GM21825 (cell line): ENCODE data around the gene BACE1-AS.

Source experiments
- ATAC-seq: cut with Tn5 transposase; IDR thresholded peaks from one replicate; pipeline ENCODE4 v1.9.1; 2021; ENCODE audit warnings: mild to moderate bottlenecking, moderate library complexity; ENCODE audit not compliant: unreplicated experiment

BACE1-AS gene

DNA sequence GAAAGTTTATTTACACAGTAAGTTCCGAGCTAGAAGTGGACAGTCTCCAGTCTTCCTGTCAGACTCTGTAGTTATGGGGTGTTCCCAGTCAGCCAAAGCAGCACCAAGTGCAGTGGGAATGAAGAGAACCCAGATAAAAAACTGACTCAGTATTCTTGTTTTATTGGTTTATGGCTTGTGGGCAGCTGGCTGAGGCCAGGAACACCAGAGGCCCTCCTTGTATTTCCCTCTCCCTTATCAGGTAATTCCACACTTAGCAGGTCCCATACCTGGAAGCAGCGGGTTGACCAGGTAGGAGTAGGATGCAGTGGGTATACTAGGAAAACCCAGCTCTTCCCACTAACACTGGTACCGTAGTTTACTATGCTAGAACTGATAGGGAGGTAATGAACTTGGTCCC is 3.5 kb upstream of the BACE1-AS start:
- ATAC-seq = no peak

DNA sequence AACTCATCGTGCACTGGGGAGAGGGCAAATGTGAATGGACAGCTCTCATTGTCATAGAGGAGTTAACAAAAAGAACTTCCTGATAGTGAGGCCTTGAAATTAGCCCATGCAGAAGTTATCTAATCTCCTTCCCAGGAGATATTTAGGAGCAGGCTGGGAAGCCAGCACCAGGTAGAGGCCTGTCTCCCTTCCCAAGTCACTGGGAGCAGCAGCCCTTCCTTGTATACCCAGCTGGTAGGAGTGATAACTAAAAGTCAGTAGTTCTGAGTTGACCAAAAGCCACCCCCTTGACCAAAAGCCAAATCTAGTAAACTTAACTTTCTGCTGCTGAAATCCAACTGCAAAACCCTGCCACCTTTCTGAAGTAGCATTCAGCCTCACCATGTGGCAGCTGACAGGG is 1.4 kb upstream of the BACE1-AS start:
- ATAC-seq = no peak

DNA sequence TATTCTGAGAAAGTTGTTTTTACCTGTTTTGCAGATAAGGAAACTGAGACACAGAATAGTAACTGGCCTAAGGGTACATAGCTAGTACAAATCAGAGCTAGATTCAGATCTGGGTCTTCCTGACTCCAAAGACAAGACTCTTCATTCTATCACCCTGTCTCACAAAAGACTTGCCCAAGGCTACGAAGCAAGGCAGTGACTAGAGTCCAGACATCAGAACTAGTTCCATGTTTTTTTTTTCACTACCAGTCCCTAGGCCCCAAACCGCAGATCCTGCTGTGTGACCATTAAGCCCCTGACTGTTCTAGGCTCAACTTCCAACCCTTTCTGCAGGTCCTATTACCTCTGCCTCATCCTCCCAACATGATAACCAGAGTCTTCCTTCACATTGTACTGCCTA is 1.5 kb downstream of the BACE1-AS start:
- ATAC-seq = no peak

DNA sequence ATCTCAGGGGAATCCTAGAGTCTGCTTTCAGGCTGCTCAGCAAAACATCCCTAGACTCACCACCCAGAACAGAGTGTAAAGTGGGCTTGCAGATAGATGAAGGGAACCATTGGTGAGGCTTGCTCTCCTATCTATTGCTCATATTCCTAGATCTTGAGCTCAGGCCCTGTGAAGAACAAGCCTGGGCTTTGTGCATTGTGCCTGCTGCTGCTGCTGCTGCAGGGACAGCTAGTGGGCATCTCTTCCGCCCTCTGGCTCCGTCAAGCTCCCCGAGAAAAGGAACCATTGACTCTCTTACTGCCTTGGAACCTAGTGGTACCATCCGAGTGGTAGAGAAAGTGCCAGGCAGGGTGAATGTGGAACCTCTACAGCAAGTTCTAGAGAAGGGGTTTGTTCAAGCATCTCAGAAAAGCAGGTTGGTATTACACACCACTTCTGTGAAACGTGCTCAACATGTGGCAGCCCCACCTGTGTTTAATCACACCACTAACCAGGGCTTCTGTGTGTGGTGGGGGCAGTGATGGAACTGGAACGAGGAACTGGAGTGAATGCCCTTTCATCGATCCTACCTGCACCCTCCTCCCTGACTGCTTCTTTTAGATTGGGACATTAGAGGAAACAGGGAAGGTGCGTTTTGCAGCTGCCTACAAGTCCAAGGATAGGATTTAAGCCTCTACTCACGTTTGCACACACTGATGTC is 4.4 kb downstream of the BACE1-AS start:
- no peak for ATAC-seq

DNA sequence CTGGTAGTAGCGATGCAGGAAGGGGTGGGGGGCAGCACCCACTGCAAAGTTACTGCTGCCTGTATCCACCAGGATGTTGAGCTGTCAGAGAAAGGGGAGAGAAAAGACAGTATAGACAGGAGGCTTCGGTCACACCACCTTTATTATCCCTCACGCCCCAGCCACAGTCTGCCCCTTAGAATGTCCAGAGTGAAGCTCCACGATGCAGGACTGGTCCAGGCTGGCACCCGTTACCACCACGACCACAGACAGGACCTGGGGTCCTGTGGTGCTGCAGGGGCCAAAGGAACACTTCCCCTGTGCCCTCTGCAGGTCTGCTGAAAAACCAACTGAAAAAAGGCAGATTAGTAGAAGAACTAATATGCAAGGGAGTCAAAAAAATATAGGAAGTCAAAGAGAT is 5.7 kb downstream of the BACE1-AS start:
- ATAC-seq = no peak

DNA sequence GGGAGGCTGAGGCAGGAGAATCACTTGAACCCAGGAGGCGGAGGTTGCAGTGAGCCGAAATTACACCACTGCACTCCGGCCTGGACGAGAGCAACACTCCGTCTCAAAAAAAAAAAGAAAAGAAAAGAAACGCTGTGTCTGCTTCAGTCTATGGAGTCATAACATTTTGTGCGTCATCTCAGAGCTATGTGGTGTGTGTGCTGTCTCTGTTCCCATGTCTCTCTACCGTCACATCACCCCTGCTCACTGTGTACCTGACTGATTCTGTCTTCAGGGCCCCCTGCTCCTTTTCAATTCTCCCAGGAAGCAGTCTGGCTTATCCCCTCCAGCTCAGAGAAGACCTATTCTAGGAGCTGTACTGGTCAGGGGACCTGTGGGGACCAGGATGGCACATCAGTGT is 7.0 kb downstream of the BACE1-AS start:
- ATAC-seq = no peak

DNA sequence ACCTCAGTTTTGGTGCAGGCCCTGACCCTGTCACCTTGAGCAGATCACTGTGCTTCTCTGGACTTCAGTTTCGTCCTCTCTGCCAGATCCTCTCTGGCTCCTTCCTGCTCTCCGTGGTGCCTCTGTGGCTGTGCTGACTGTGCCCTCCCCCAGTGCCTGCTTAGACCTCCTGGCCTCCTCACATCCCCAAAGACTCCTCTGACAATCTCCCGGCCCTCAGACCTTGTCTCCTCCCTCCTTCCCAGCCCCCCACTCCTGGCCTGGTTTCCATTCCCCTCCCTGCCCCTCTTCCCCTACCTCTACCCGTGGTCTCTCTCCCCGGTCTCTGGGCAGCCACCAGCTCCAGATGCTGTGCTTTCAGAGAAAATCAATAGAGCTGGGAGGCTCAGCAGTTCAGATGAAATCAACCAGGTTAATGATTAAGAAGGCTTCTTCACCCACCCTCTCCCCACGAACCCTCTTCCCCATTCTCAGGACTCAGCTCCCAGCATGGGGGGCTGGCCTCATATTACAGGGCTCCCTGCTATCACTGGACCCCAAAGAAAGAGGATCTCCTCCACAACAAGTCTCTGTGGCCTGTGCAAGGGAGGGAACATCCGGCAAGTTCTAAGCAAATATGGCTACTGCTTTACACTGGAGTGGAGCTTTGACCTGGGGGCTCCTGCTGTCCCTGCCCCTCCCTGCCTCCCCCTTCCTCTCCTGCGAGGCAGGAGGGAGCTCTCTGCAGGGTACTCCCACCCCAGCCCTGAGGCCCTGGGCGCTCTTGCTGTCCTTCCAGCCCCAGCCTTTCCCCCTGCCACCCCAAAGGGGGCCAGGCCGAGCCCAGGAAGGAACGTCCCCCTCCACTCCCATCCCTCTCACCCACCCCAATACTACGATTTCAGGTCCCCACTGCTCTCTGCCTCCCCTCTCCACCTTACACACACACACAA is 8.5 kb downstream of the BACE1-AS start:
- no peak for ATAC-seq

DNA sequence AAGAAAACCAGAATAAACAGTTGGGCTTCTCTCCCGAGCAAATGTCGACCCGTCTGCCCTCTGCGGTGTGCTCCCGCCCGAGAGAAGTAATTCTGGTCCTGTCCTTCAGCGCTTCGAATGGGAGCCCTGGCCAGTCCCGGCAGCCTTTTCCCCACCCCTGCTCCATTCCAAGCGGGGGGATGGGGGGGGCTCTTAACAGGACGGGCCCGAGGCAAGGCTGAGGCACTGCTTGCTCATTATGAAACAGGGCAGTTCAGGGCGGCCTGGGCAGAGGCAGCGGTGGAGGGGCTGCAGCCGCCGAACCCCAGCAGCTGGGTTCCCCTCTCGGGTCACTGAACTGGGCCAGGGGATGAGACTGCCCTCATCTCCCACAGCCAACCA is 9.1 kb downstream of the BACE1-AS start:
- no peak for ATAC-seq

DNA sequence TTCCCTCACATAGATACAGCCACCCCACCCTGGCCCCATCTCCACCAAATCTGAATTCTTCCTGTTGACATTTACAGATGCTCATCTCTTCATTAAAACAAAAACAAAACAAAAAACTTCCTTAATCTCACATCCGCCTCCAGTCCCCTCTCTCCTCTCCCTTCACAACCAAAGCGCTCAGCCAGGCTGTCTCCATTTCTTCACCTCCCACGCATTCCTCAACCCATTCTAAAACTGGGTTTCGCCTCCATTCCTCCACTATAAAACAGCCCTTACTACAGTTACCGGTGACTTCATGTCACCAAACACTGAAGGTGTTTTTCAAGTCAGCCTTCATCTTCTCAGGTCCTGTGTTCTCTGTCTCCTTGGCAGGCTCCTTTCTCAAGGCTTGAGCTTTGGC is 9.6 kb downstream of the BACE1-AS start:
- ATAC-seq = no peak

DNA sequence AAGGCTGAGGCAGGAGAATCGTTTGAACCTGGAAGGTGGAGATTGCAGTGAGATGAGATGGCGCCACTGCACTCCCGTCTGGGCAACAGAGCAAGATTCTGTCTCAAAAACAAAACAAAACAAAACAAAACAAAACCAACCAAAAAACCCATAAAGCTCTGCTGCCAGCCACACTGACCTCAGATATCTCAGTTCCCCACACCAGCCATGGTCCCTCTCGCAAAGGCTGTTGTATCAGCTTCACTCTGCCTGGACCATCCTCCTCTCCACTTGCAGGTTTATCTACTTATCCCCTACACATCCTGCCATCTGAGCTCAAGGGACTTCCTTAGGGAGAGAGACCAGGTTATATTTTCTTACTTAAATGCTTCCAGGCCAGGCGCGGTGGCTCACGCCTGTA is 11.1 kb downstream of the BACE1-AS start:
- ATAC-seq = no peak

DNA sequence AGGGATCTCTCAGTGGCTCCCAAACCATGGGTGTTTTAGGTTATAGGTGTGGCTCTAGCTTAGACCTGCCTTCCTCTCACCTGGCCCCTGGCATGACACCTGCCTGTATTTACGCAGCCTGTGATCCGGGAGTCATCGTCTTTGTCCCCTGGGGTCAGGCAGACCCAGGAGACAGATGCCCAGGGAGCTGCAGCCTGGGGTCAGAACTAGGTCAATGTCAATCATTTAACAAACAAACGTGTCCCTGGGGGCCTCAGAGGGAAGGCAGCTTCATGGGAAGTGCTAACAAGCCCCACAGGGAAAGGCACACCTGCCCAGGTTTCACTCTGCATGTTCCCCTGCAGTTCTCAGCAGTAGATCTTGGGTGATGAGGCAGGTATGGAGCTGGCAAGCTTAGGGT is 12.0 kb downstream of the BACE1-AS start:
- ATAC-seq = no peak

DNA sequence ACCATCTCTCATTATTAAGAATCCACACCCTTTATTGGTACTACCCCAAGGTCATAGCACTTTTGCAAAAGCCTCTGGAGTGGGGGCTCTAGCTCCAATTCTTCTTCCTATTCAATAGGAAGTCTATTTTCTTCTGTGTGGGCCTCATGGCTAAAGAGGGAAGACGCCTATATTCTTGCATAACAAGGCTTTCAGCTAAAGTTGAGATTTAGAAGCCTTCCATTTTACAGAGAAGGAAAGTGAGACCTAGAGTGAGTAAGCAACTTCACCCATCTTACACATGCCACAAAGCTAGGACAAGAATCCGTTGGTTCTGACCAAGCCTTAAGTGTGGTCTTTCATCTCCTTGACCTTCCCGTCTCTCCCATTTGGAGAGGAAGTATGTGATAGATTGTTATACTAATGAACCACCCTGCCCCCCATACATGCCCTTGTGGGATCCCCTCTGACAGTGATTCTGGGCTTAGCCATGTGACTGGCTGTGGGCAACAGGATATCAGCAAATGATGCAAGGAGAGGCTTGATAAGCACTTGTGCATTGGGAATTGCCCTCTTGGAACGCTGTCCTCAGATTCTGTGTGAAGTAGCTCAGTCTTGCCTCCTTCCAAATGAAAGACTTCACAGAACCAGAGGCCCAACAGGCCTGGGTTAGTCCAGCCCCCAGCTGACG is 12.6 kb downstream of the BACE1-AS start:
- no peak for ATAC-seq

DNA sequence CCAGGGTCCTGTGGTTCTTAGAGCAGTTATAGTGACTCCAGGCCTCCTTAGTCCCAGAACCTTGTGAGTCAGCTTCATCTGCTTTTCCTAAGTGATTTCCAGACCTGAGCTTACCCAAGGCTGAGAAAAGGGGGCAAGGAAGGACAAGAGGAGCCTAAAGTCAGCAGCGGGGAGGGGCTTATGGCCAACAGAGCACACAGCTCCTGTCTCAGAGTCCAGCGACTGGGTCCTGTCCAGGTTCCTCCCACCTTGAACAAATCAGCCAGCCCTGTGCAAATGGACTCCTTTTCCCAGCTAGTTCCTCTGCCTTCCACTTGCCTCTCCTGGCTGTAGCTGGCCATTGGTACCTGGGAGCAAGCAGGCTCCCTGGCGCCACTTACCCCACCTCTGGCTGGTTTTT is 14.0 kb downstream of the BACE1-AS start:
- no peak for ATAC-seq

DNA sequence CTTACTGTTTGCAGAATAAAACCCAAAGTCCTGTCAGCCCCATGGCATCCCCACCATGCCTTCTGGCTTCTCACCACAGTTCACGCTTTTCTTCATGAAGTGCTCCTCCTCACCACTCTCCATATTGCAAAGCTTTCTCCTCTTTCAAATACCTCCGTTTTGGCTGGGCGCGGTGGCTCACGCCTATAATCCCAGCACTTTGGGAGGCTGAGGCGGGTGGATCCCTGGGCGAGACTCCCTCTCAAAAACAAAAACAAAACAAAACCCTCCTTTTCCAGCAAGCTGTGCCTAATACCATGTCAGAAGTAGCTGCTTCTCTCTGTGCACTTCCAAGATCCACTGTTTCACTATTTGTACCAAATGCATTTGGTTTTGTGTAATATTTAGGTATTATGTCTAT is 18.2 kb downstream of the BACE1-AS start:
- no peak for ATAC-seq

DNA sequence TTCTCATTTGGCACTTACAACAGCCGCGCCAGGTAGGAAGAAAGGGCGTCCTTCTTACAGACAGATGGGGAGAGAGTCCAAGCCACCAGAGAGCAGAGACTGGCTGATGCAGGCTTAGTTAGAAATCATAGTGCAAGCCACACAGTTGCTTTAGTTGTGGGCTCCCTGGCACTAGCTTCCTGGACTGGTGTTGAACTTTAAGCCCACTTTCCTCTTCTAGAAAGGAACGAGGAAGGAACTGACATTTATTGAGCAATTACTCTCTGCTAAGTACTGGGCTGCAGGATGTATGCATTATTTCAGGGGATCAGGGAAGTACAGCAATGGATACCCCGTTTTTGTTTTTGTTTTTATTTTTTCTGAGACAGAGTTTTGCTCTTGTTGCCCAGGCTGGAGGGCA is 21.9 kb downstream of the BACE1-AS start:
- ATAC-seq = no peak

DNA sequence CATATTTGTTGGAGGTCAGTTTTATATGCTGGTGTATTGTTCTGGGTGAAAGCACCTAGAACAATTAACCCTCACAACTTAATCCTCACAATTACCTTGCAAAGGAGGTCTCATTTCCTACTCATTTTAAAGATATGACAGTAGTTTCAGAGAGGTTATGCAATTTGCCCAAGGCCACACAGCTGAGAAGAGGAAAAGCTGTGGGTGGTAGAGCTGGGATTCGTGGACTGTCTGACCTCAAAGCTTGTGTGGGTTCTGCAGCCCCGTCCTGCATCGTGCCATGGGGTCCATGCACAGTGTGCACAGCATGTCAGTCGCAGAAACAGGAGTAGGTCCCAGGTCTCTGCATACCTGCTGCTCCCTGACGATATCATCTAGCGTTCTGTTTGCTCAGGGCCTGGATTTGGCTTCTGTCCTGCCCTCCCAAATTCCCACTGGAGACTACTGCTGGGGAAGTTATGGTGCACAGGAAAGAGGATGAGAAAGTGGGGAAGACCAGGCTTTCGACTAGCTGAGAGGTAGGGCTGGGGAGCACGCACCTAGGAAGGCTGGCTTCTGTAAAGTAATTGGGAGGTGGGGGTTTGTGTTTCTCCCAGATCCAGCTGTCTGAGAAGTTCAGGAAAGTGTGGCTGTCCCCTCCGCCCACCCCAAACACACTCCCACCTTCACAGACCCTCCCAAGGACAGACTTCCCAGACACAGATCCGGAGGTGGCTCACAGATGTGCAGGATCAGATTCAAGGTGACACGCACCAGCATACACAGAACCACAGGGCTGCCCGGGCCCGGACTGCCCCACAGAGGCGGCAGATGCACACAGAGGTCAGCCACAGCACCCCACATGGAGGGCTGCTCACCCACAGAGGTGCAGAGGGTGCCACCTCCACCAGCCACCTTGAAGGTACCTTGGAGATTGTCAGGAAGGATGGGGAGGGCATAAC is 23.0 kb downstream of the BACE1-AS start:
- ATAC-seq = no peak

DNA sequence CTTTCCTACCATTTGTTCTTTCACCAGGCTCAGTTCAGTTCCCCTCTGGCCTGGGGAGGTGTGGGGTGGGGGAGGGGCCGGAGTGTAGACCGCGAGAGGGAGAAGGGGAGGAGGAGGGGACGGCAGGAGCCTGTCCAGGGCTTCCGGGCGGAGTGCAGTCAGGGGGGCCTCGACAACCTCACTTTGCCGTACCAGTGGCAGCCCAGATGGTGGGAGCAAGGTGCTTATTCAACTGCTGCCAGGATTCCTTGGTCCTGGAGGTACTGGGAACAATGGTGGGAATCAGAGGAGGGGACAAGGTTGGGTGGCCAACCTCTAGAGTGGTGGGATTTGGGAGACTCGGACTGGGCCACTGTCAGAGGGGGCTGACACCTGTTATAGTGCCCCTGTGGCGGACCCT is 23.7 kb downstream of the BACE1-AS start:
- ATAC-seq = no peak

DNA sequence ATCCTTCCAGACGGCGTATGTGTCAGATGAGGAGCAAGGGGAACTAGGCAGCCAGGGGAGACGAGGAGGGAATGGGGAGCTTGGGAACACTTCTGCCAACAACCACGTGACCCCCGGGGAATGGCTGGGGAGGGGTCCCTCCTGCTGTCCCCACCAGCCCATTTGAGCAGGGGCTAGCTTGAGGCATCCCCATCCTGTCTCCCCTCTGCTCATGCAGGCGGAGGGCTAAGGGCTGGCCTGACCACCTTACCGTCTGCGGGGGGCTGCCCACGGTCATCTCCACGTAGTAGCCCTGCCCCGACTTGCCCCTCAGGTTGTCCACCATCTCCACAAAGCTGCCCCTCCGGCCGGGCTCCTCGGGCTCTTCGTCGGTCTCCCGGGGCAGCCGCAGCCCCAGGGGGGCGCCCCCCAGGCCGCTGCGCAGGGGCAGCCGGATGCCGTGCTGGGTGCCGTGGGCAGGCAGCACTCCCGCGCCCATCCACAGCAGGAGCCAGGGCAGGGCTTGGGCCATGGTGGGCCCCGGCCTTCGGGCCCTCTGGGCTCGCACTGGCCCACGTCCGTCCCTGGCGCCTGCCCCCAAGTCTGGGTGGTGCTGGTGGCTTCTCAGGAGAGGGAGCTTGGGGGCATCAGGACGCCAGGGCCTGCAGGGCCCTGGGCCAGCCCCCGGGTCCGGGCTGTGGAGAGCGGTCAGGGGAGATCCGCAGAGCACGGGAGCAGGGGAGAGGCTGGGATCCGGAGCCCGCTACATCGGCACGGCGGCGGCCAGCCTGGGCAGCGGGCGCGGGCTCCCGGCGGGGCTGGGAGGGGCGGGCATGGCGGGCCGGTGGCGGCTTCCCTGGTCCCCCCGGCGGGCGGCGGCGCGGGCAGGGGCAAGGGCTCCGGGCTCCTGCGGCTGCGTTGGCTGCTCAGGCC is 24.4 kb downstream of the BACE1-AS start:
- no peak for ATAC-seq

DNA sequence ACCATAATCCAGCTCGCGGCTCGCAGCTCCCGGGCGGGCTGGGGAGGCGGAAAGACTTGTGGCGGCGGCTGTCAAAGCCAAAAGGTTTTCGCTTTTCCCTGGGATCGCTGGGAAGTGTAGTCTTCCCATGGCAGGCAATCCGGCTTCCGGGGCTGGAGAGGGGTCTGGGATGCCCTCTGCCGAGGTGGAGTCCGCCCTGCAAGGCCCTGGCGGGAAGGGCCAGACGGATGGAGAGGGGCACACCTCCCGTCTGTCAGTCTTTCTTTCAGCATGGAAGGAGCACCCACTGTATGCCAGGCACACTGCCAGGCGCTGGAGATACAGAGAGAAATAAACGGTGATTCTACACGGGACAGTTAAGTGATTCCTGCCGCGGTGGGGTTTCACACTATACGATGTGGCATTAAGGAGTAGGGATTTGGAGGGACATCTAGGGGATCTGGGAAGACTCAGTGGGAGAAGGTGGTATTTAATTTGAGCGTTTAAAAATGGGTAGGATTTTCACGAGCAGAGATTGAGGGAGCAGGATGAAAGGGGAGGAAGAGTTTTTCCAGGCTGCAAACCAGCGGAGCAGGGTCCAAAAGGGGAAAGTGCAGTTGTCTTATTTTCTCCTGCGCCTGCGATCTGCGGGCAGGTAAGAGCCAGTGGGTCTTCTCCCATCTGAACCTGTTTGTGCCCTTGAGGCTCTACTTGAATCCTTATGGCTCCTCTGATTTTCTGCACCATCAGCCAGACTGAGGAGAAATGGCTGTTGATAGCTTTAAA is 25.2 kb downstream of the BACE1-AS start, which contains the start of gene BACE1:
Gene BACE1 (minus strand): TSS at position 60 of the 765 bp plus-strand sequence. CDS start 461 bp downstream, outside the sequence.
- no peak for ATAC-seq
